Measurements from ENCODE around the gene PMF1.

DNA sequence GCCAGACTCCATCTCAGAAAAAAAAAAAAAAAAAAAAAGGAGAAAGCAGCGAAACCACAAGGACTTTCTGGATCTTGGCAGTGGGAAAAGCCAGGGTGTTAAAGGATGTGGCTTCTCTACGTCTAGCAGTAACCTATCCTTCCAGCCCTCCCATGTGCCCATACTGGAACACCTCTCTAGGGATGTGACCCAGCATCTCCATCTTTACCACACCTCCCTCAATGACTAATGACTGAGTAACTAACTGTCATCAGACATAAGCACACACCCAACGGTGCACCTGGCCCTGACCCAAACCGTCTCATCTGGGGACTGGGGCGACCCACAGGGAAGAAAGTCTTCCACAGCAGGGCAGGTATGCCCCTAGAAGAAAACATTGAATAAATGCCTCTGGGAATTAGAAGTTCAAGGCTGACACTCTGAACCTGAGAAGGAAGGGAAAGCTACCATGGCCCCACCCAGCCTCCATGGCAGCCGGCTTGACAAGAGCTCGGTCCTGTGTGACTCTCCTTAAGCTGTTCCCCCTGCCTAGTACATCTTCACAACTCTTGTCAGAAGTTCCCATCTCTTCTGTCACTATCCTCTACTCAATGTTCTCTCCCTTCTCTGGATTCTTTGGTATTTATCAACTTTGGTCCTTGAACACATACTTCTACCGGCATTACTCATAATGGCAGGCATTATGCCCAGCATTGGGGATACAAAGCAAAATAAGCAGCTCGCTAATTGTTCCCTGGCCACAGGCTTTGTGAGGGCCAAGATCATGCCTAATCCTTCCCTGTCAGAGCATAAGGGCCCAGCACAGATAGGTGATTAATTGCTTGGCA lies 49.9 kb downstream of the PMF1 start:
- TF ChIP-seq, protein P1, sequence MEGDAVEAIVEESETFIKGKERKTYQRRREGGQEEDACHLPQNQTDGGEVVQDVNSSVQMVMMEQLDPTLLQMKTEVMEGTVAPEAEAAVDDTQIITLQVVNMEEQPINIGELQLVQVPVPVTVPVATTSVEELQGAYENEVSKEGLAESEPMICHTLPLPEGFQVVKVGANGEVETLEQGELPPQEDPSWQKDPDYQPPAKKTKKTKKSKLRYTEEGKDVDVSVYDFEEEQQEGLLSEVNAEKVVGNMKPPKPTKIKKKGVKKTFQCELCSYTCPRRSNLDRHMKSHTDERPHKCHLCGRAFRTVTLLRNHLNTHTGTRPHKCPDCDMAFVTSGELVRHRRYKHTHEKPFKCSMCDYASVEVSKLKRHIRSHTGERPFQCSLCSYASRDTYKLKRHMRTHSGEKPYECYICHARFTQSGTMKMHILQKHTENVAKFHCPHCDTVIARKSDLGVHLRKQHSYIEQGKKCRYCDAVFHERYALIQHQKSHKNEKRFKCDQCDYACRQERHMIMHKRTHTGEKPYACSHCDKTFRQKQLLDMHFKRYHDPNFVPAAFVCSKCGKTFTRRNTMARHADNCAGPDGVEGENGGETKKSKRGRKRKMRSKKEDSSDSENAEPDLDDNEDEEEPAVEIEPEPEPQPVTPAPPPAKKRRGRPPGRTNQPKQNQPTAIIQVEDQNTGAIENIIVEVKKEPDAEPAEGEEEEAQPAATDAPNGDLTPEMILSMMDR (IDR thresholded peaks at IDR 0.05 in 4 of 5, conservative IDR thresholded peaks at IDR 0.05 in 1 of 5), result no peak
- TF ChIP-seq POLR2A (IDR thresholded peaks at IDR 0.05), result no peak

Measured in gastrocnemius medialis (tissue), 4 donors.